HepG2 (cell line): Measurements from ENCODE around the gene METRN. TPM values are rescaled to one million over a fixed set of nuclear protein-coding genes. Genes with fewer than 3 reads are reported as not detected.
A peak's percentile ranks its signal among the peaks of the same experiment; 100 is the strongest.

Source experiments
- ARNT2 ChIP-seq: sonication (generic); formaldehyde crosslinking; IDR thresholded peaks from 2 replicates; pipeline ENCODE4 v1.8.0; 2022; ENCODE audit warnings: mild to moderate bottlenecking, low read depth, missing genetic modification reagents, moderate library complexity
- BRF2 ChIP-seq: sonication (generic); formaldehyde crosslinking; IDR thresholded peaks from 2 replicates; pipeline ENCODE4 v1.8.1; 2022; ENCODE audit warnings: mild to moderate bottlenecking, missing genetic modification reagents
- CCDC6 ChIP-seq: sonication (generic); formaldehyde crosslinking; IDR thresholded peaks from 2 replicates; pipeline ENCODE4 v1.8.1; 2022; ENCODE audit warnings: mild to moderate bottlenecking, missing genetic modification reagents, moderate library complexity
- EP300 ChIP-seq, 3 experiments: sonication (generic) in 1 of 3; formaldehyde crosslinking in 1 of 3; IDR thresholded peaks; 2 replicates each; pipeline versions ENCODE4 v1.5.1 to v1.6.1; 2011 to 2020; ENCODE audit warnings: low read depth in 2 of 3, low read length in 2 of 3, borderline replicate concordance in 1 of 3, improper control_type of control experiment in 1 of 3, mild to moderate bottlenecking in 1 of 3, missing genetic modification reagents in 1 of 3, moderate library complexity in 1 of 3
- ETV5 ChIP-seq: IDR thresholded peaks from 2 replicates; pipeline ENCODE4 v1.6.1; 2018; ENCODE audit warnings: missing biosample characterization, missing genetic modification reagents, inconsistent platforms, borderline replicate concordance
- IRF9 ChIP-seq: sonication (generic); formaldehyde crosslinking; IDR thresholded peaks from 2 replicates; pipeline ENCODE4 v1.8.0; 2022; ENCODE audit warnings: missing genetic modification reagents, mild to moderate bottlenecking, borderline replicate concordance
- KDM6A ChIP-seq: IDR thresholded peaks from 2 replicates; pipeline ENCODE4 v1.6.1; 2016; ENCODE audit warnings: low read depth
- PHF21A ChIP-seq: sonication (generic); formaldehyde crosslinking; IDR thresholded peaks from 2 replicates; pipeline ENCODE4 v1.5.0; 2020; ENCODE audit warnings: mild to moderate bottlenecking, missing genetic modification reagents
- SALL2 ChIP-seq: sonication (generic); formaldehyde crosslinking; IDR thresholded peaks from 2 replicates; pipeline ENCODE4 v1.8.1; 2023; ENCODE audit warnings: mild to moderate bottlenecking, missing genetic modification reagents, inconsistent platforms
- SOX6 ChIP-seq, 2 experiments: fragments of 450-650 bp in 1 of 2; sonication (generic) in 1 of 2; formaldehyde crosslinking in 1 of 2; IDR thresholded peaks; 2 replicates each; pipeline versions ENCODE4 v1.4.0 to v1.6.1; 2017 to 2020; ENCODE audit warnings: antibody characterized with exemption in 1 of 2, mild to moderate bottlenecking in 1 of 2, missing genetic modification reagents in 1 of 2
- ZFP91 ChIP-seq: sonication (generic); formaldehyde crosslinking; IDR thresholded peaks from 2 replicates; pipeline ENCODE4 v1.9.0; 2022; ENCODE audit warnings: missing genetic modification reagents, mild to moderate bottlenecking, borderline replicate concordance
- ZNF230 ChIP-seq: sonication (generic); formaldehyde crosslinking; IDR thresholded peaks from 2 replicates; pipeline ENCODE4 v1.4.0; 2020; ENCODE audit warnings: mild to moderate bottlenecking, missing genetic modification reagents
- ZNF235 ChIP-seq: sonication (generic); formaldehyde crosslinking; IDR thresholded peaks from 2 replicates; pipeline ENCODE4 v1.8.1; 2023; ENCODE audit warnings: mild to moderate bottlenecking, missing genetic modification reagents, borderline replicate concordance
- ZNF274 ChIP-seq: sonication (generic); formaldehyde crosslinking; IDR thresholded peaks from 2 replicates; pipeline ENCODE4 v1.5.1; 2020; ENCODE audit warnings: mild to moderate bottlenecking, missing genetic modification reagents
- ZNF331 ChIP-seq: sonication (generic); formaldehyde crosslinking; IDR thresholded peaks from 2 replicates; pipeline ENCODE4 v1.4.0; 2020; ENCODE audit warnings: missing genetic modification reagents
- ZNF431 ChIP-seq: sonication (generic); formaldehyde crosslinking; IDR thresholded peaks from 2 replicates; pipeline ENCODE4 v1.9.0; 2022; ENCODE audit warnings: missing genetic modification reagents, low read depth, mild to moderate bottlenecking, borderline replicate concordance
- ZNF546 ChIP-seq: sonication (generic); formaldehyde crosslinking; conservative IDR thresholded peaks from 2 replicates; pipeline ENCODE4 v1.8.1; 2023; ENCODE audit warnings: mild to moderate bottlenecking, missing genetic modification reagents
- ZNF580 ChIP-seq: IDR thresholded peaks from 2 replicates; pipeline ENCODE4 v1.6.1; 2016; ENCODE audit warnings: low read depth, borderline replicate concordance
- ZNF605 ChIP-seq: sonication (generic); formaldehyde crosslinking; IDR thresholded peaks from 2 replicates; pipeline ENCODE4 v1.8.0; 2022; ENCODE audit warnings: mild to moderate bottlenecking, missing genetic modification reagents
- ZNF670 ChIP-seq: sonication (generic); formaldehyde crosslinking; IDR thresholded peaks from 2 replicates; pipeline ENCODE4 v1.8.0; 2022; ENCODE audit warnings: mild to moderate bottlenecking, missing genetic modification reagents, borderline replicate concordance
- ZNF883 ChIP-seq: sonication (generic); formaldehyde crosslinking; IDR thresholded peaks from 2 replicates; pipeline ENCODE4 v1.5.1; 2020; ENCODE audit warnings: mild to moderate bottlenecking, missing genetic modification reagents; ENCODE audit errors: not compliant biosample characterization
- ZSCAN29 ChIP-seq: sonication (generic); formaldehyde crosslinking; conservative IDR thresholded peaks from 2 replicates; pipeline ENCODE4 v1.4.0; 2020; ENCODE audit warnings: mild to moderate bottlenecking, missing genetic modification reagents
- polyA plus RNA-seq, 8 experiments: library from polyadenylated mRNA; depleted of rRNA in 3 of 8; stranded (reverse) in 7 of 8; unstranded in 1 of 8; fragments of >200 nt; fragmentation: Illumina TruSeq in 4 of 8; extraction: Trizol in 4 of 8; gene quantifications; 2 replicates each; pipeline versions ENCODE4 v1.2.1 to v1.2.3, GENCODE V29; 2011 to 2016; ENCODE audit warnings: low read depth in 4 of 8, missing spikeins in 1 of 8, mixed read lengths in 1 of 8; ENCODE audit not compliant: insufficient read depth in 1 of 8
- total RNA-seq, 5 experiments: library from RNA; depleted of rRNA; stranded (reverse); fragments of >200 nt; fragmentation: Illumina TruSeq; extraction: Trizol; gene quantifications; 2 replicates each; pipeline ENCODE4 v1.2.3, GENCODE V29; 2016; ENCODE audit warnings: low read depth in 1 of 5

The METRN gene
- total and polyA plus RNA-seq, 2 of the 13 experiments (the other 11 are each of a cell fraction or from before 2014, with no cell fraction given): 25.5 to 46.1 TPM

GRCh38 chr16:720990-721764 lies 6.3 kb downstream of the METRN start, which contains the start of gene ANTKMT (continued):
- TF ChIP-seq ZFP91 (CRISPR knock-in tag) (peak; percentile 19), ZNF605 (CRISPR knock-in tag) (peak; percentile 77; the same call in 1 of the 2 replicates), ZNF331 (CRISPR knock-in tag) (peak; percentile 67; the same call in 1 of the 2 replicates), EP300 (IDR thresholded peaks at IDR 0.05; ENCODE audit: low read depth in 2 of 2, low read length in 2 of 2) (0 out of 4 replicates have a peak, but pooled peaks of 1 of the 2 experiments have one; percentile 15), EP300 (CRISPR knock-in tag; IDR thresholded peaks at IDR 0.05; ENCODE audit: borderline replicate concordance) (no peak), ZNF431 (CRISPR knock-in tag) (peak; percentile 75; the same call in 1 of the 2 replicates), ZNF546 (CRISPR knock-in tag) (no peak), ZNF235 (no peak), IRF9 (CRISPR knock-in tag) (peak; percentile 85), ZNF883 (peak; percentile 58), SOX6 (IDR thresholded peaks at IDR 0.05) (no peak), SOX6 (CRISPR knock-in tag; IDR thresholded peaks at IDR 0.05) (0 out of 2 replicates have a peak, but pooled peaks have one; percentile 19), CCDC6 (CRISPR knock-in tag) (peak; percentile 82), BRF2 (peak; percentile 88), ARNT2 (CRISPR knock-in tag) (peak; percentile 93), KDM6A (CRISPR knock-in tag) (no peak), PHF21A (CRISPR knock-in tag) (peak; percentile 45; the same call in 1 of the 2 replicates), ZSCAN29 (0 out of 2 replicates have a peak, but pooled peaks have one; percentile 20), ZNF230 (CRISPR knock-in tag) (no peak), ZNF670 (0 out of 2 replicates have a peak, but pooled peaks have one; percentile 81), ZNF274 (CRISPR knock-in tag) (peak; percentile 87), ZNF580 (CRISPR knock-in tag) (peak; percentile 41; the same call in 1 of the 2 replicates), SALL2 (CRISPR knock-in tag) (peak; percentile 78; the same call in 1 of the 2 replicates), ETV5 (CRISPR knock-in tag) (peak; percentile 61; the same call in 1 of the 2 replicates)
